Prostate gland (tissue), 2 donors: ENCODE results near the gene GRID2. TPM values are rescaled to one million over a fixed set of nuclear protein-coding genes. Genes with fewer than 3 reads are reported as not detected.

Source experiments
- DNase-seq: peaks from one replicate; pipeline ENCODE4 v3.0.0-alpha.2; 2019; ENCODE audit warnings: low spot score
- H3K27ac ChIP-seq, 2 donors: fragments of 200-600 bp; sonication (generic); 2 replicates each; pipeline ENCODE4 v1.5.1; 2017 to 2019
- H3K27me3 ChIP-seq: fragments of 200-600 bp; sonication (generic); replicated peaks from 2 replicates; pipeline ENCODE4 v1.5.1; 2019; ENCODE audit not compliant: insufficient read depth
- H3K36me3 ChIP-seq, 2 donors: fragments of 200-600 bp; sonication (generic); 1 replicate in 1 of 2; 2 replicates in 1 of 2; pipeline versions ENCODE4 v1.5.1 to v1.8.1; 2017 to 2019
- H3K4me1 ChIP-seq: fragments of 200-600 bp; sonication (generic); replicated peaks from 2 replicates; pipeline ENCODE4 v1.5.1; 2019
- H3K4me3 ChIP-seq, 2 donors: fragments of 200-600 bp; sonication (generic); 2 replicates each; pipeline ENCODE4 v1.5.1; 2017 to 2019
- H3K9me3 ChIP-seq: fragments of 200-600 bp; sonication (generic); 2 replicates; pipeline ENCODE4 v1.5.1; 2017
- CTCF ChIP-seq, 4 experiments: fragments of 200-600 bp in 2 of 4; fragments of 450-650 bp in 2 of 4; sonication (generic) in 2 of 4; IDR thresholded peaks; 1 replicate in 3 of 4; 2 replicates in 1 of 4; pipeline ENCODE4 v1.5.1; 2016 to 2019; ENCODE audit warnings: antibody characterized with exemption in 4 of 4, mild to moderate bottlenecking in 2 of 4, moderate library complexity in 2 of 4
- POLR2A ChIP-seq: fragments of 450-650 bp; IDR thresholded peaks from one replicate; pipeline ENCODE4 v1.6.1; 2016; ENCODE audit warnings: antibody characterized with exemption, mild to moderate bottlenecking
- POLR2AphosphoS5 ChIP-seq: sonication (generic); formaldehyde crosslinking; IDR thresholded peaks from one replicate; pipeline ENCODE4 v1.6.1; 2017; ENCODE audit warnings: antibody characterized with exemption
- WGBS: methylation state at CpG from one replicate; pipeline ENCODE4 v1.1.5; 2018; 5-methylcytosine and 5-hydroxymethylcytosine counted together
- intact Hi-C: fragments of 100-400 bp; cut with DNase I; formaldehyde crosslinking; loops from one replicate; pipeline ENCODE4 v1.14.2; 2022
- total RNA-seq, 2 donors: library from RNA; depleted of rRNA; stranded (reverse); fragments of >200 nt; gene quantifications; one replicate each; pipeline ENCODE4 v1.1.0, GENCODE V29; 2016

GRID2 gene
- total RNA-seq, 2 donors from 2014 or later, result 0.09 to 11.0 TPM

DNA sequence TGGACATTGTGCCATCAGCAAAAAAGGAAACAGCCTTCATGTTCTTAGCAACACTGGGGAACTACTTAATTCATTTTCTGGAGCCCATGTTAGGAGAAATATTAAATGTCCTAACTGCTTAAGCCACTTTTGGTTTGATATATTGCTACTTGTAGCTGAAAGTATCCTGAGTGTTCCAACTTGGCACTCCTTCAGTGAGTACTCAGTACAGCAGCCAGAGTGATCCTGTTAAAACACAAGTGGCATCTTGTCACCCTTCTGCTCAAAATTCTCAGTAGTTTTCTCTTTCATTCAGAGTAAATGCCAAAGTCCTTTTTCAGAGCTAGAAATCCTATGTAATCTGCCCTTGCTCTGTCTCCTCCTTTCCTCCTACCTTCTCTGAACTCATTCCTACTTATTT lies 522.0 kb downstream of the GRID2 start:
- Histone ChIP-seq H3K36me3 (no peaks in the 10 kb centered on the region), H3K4me3 (no peak overlapping the region), H3K27me3 (no peaks in the 10 kb centered on the region), H3K9me3 (no peaks in the 10 kb centered on the region), H3K4me1 (no peaks in the 10 kb centered on the region), H3K27ac (no peak overlapping the region)
- TF ChIP-seq POLR2AphosphoS5, result no peak
- DNase-seq, result no peak
- intact Hi-C loops, result no loop called here

- Histone ChIP-seq H3K9me3 (no peaks in the 10 kb centered on the region), H3K27ac (no peak overlapping the region), H3K4me1 (no peaks in the 10 kb centered on the region), H3K27me3 (no peaks in the 10 kb centered on the region), H3K36me3 (no peaks in the 10 kb centered on the region), H3K4me3 (no peak overlapping the region)
- no peak for DNase-seq
- TF ChIP-seq CTCF (IDR thresholded peaks at IDR 0.05) (no peak), POLR2AphosphoS5 (no peak), POLR2A (no peak)
- intact Hi-C loops, result no loop called here
Observed at GRCh38 chr4:92830771-92831170, 527.0 kb downstream of the GRID2 start.

- intact Hi-C loops, result no loop called here
- DNase-seq, result no peak
- no peak overlapping the region for H3K27ac ChIP-seq
- H3K4me3 ChIP-seq, result no peak overlapping the region
- TF ChIP-seq POLR2AphosphoS5 (no peak), POLR2A (no peak), CTCF (IDR thresholded peaks at IDR 0.05) (no peak)
- no peaks in the 10 kb centered on the region for H3K4me1 ChIP-seq
- no peaks in the 10 kb centered on the region for H3K9me3 ChIP-seq
- H3K27me3 ChIP-seq, result no peaks in the 10 kb centered on the region
- no peaks in the 10 kb centered on the region for H3K36me3 ChIP-seq
Observed at GRCh38 chr4:92840880-92841279, 537.1 kb downstream of the GRID2 start.

- H3K4me1 ChIP-seq, result no peaks in the 10 kb centered on the region
- no peaks in the 10 kb centered on the region for H3K36me3 ChIP-seq
- H3K27ac ChIP-seq, result no peak overlapping the region
- no peak for DNase-seq
- H3K9me3 ChIP-seq, result no peaks in the 10 kb centered on the region
- 92% methylated on average over 4 of the region's 4 CpGs for WGBS
- intact Hi-C loops, result no loop called here
- H3K4me3 ChIP-seq, result no peak overlapping the region
- TF ChIP-seq POLR2A (no peak), POLR2AphosphoS5 (no peak), CTCF (IDR thresholded peaks at IDR 0.05) (no peak)
- no peaks in the 10 kb centered on the region for H3K27me3 ChIP-seq
Observed at GRCh38 chr4:92843784-92844183, 540.0 kb downstream of the GRID2 start.

GRCh38 chr4:92847026-92847425 lies 543.3 kb downstream of the GRID2 start:
- H3K9me3 ChIP-seq, result no peaks in the 10 kb centered on the region
- no peaks in the 10 kb centered on the region for H3K27me3 ChIP-seq
- H3K27ac ChIP-seq, result no peak overlapping the region
- no peaks in the 10 kb centered on the region for H3K4me1 ChIP-seq
- H3K36me3 ChIP-seq, result no peaks in the 10 kb centered on the region
- no peak for DNase-seq
- no peak overlapping the region for H3K4me3 ChIP-seq
- intact Hi-C loops, result no loop called here
- TF ChIP-seq CTCF (IDR thresholded peaks at IDR 0.05) (no peak), POLR2A (no peak), POLR2AphosphoS5 (no peak)

GRCh38 chr4:92862509-92862908 lies 558.7 kb downstream of the GRID2 start:
- TF ChIP-seq POLR2A (no peak), CTCF (IDR thresholded peaks at IDR 0.05) (no peak), POLR2AphosphoS5 (no peak)
- H3K4me1 ChIP-seq, result no peaks in the 10 kb centered on the region
- H3K27me3 ChIP-seq, result no peaks in the 10 kb centered on the region
- H3K36me3 ChIP-seq, result no peaks in the 10 kb centered on the region
- H3K9me3 ChIP-seq, result no peaks in the 10 kb centered on the region
- DNase-seq, result no peak
- intact Hi-C loops, result no loop called here
- H3K27ac ChIP-seq, result no peak overlapping the region
- H3K4me3 ChIP-seq, result no peak overlapping the region
